ENCODE data around the gene CYTH1.

CYTH1 gene

DNA sequence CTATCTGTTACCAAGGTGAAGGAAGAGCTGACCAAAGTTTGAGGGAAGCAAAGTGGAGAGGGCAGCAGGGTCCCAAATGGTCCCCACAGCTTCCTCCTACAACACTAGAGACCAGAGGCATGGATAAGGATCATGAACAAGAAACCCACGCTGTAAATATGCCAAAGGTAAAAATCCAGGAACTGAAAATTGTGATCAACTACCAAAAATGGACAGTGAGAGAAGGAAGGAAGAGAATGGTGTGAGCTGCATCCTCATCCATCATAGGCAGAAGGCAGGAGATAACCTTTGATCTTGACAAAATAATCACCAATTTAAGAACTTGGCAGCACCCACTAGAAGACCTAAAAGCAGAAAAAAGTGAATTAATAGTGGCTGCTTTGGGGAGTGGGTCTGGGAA lies 66.2 kb downstream of the CYTH1 start:
- no peak for DNase-seq (ENCODE audit: low read depth in 2 of 2)

DNA sequence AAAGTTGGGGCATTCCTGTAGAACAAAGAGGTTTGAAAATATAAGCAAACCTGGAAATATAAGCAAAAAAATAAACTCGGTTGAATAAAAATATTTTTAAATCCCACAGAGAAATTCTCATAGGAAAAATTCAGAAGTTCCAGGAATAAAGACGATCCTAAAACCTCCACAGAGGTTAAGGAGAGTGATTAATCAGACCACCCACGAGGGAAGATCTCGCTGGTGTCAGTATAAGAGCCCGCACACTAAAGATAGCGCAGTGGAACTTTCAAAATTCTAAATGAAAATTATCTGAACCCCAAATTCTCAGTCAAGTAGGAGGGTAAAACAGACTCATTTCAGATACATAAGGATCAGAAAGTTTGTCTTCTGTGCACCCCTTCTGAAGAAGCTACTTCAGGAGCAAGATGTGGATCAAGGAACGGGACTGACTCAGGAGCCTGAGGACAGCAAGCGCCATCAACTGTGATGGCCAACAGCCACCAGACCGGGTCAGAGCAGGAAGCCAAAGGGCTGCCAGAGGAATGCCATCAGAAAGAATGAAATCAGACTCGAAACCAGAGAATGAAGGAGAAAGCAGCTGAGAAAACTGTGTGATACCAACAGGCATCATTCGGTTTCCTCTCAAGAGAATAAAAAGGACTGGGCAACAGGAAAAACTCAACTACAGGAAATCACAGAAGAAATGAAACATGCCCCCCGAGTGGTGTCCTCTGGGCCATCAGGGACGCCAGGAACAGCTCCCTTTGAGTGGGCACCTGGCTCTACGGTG lies 66.9 kb downstream of the CYTH1 start:
- no peak for DNase-seq (ENCODE audit: low read depth in 2 of 2)

DNA sequence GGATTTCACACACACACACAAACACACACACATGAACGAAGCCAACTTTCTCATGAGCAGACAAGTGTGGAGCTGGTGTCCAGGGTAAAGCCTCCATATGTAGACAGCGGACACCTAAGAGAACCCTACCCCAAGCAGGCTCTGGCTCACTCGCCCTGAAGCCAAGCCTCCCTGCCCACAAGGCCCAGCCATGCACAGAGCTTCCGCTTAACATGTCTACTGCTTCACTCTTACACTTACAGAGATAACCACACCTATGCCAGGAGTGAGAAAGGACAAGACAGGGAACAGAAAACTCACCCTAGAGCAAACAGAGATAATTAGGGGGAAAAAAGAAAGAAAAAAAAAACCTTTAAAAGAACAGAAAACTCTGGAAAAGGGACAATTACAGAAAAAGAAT lies 67.5 kb downstream of the CYTH1 start:
- no peak for DNase-seq (ENCODE audit: low read depth in 2 of 2)

DNA sequence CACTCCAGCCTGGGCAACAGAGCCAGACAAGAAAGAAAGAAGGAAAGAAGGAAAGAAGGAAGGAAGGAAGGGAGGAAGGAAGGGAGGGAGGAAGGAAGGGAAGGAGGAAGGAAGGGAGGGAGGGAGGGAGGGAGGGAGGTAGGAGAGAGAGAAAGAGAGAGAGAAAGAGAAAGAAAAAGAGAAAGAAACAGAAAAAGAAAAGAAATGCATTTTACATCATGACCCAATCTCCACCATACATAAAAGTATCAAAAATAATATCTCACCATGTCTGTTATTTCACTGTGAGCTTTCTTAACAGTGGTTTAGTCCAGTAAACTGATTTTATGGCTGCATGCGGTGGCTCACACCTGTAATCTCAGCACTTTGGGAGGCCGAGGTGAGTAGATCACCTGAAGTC lies 70.0 kb downstream of the CYTH1 start:
- DNase-seq (ENCODE audit: low read depth in 2 of 2), result no peak

DNA sequence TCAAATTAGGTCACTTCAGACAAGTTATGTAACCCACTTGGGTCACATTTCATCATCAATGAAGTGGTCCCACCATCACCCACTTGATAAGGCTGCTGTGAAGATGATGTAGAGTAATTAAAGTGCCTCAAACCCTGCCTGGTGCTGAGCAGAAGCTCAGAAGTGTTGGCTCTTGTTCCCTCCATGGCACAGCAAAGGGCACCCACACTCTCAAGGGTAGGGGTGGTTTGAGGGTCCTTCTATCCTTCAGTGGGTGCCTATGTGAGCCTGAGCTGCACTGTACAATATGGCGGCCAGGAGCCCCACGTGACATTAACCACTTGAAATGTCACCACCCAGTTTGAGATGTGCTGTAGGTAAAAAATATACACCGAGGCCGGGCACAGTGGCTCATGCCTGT lies 71.5 kb downstream of the CYTH1 start:
- no peak for DNase-seq (ENCODE audit: low read depth in 2 of 2)

DNA sequence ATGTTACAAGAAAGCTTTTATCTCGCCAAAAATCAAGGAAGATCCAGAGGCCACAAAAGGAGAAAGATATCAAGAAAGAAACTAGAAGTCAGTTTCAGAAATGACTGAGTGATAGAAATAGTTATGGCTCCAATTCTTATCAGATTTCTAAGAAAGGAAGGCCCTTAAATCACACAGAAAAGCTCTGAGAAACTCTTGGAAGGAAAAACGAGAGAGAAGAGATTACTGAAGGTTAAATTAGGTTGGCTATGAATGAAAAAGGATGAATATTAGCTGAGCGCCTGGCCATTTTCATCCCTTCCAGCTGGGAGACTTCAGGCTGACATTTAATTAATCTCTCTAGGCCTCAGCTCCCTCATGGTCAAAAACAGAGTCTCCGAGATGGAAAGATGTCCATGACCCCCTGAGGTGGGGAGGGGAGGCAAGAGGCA lies 72.3 kb downstream of the CYTH1 start:
- DNase-seq (ENCODE audit: low read depth in 2 of 2), result no peak

DNA sequence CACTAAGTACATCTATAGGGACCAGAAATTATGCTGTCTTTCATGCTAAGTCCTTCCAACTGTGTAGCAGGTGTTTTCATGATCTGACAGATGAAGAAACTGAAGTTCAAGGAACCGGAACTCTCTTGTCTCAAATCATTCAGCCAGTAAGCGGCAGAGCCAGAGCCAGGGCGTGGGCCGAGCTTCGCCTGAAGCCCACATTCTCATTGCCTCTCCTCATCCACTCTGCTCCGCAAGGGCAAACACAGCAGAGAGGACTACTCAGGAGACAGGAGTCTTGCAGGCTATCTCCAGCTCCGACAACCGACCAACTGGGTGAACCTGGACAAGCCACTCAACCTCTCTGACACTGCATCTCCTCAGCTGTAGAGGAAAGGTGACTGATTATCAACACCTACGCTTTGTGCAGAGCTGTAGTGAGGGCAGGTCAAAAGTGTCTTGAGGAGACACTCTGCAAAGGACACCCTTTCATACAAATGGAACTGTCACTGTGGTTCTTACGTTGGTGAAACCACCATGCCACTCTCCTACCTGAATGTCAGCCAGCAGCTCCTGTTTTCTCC lies 72.9 kb downstream of the CYTH1 start:
- no peak for DNase-seq (ENCODE audit: low read depth in 2 of 2)

DNA sequence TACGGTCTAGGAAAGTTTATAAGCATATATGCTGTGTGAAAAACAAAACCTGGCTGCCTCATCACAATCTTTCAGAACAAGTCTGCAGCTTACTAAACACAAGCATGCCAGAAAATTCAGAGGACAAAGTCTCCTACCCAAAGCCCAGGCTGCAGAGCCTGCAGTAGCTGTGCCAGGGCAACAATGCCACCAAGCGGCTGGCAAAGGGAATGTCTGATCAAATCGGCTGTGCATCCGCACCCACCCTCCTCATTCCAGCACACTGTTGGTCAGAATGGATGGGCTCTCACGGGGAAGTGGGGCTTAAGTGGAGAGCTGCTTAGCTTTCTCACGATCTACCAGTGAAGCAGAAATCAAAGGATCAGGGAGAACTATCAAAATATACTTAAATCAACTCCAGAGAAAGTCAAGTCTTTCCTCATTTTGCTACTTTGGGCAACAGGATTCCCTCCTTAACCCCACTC lies 73.5 kb downstream of the CYTH1 start:
- DNase-seq (ENCODE audit: low read depth in 2 of 2), result peak in 1 of 2 donors; percentile 32

DNA sequence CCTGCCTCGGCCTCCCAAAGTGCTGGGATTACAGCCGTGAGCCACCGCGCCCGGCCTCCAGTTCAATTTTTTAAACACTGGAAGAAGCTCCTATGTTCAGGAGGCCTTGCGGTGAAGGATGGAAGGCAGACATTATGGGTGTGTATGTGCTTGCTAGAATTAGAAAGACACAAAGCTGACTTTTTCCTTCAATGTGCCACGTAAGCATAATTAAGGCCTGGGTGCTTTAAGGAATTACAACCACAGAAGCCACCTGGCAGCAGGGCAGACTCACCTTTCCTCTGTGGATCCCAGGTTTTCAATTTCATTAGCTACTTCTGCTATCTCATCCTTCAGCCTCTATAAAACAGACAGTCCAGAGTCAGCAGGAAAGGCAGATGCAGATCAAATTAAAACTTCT lies 74.2 kb downstream of the CYTH1 start:
- no peak for DNase-seq (ENCODE audit: low read depth in 2 of 2)

DNA sequence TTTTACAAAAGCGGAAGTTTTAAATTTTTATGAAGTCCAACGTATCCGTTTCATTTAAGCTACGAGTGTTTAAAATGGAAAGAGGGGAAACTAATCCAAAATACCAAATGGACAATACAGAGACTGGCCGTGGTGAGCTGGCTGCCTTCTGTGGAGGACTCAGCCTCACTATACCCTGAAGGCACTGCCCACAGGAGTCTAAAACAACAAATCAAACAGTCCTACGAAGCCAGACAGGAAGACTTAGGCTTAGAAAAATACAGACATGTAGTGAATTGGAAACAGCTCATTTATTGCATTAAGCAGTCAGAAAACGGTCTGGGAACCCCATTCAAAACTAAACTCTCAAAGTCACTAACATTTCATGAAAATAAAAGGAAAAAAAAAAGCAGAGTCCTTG lies 75.1 kb downstream of the CYTH1 start:
- no peak for DNase-seq (ENCODE audit: low read depth in 2 of 2)

DNA sequence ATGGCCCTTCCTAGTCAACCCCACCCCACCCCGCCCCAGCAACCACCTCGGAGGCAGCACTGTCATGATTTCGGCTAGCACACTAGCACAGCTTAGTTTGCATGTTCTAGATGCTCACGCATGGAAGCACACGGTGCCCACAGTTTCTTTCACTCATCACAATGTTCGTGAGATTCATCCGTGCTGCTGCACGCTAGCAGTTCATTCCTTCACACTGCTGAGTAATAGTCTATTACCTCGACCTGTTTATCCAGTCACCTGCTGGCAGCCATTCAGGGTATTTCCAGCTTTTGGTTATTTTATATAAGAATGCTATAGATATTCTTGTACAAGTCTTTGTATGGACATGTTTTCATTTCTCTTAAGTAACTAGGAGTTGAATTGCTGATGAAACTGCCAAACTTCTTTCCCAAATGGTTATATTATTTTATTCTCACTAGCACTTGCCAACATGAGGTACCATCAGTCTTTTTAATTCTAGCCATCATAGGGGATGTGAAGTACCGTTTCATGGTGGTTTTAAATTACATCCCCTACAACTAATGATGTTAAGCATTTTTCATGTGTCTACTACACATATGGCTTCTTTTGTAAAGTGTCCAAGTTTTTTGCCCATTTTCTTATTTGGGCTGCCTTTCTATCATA lies 75.7 kb downstream of the CYTH1 start:
- no peak for DNase-seq (ENCODE audit: low read depth in 2 of 2)

DNA sequence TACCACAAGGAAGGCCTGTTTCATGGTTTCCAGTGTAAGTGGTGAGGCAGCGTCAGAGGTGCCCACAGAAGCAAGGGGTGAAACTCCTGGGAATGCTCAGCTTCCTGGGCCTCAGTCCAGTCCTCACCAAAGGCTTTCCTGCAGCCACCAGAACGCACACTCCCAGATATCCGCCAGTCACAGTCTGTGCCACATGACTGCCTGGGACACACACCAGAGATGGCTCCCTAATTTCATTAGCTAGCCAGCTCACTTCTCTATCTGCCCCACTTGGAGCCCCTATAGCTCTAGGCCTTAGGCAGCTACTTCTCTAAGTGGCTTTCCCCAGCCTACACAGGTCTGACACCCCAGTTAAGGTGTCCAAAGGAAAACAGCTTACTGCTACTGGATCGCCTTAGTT lies 77.0 kb downstream of the CYTH1 start:
- no peak for DNase-seq (ENCODE audit: low read depth in 2 of 2)

DNA sequence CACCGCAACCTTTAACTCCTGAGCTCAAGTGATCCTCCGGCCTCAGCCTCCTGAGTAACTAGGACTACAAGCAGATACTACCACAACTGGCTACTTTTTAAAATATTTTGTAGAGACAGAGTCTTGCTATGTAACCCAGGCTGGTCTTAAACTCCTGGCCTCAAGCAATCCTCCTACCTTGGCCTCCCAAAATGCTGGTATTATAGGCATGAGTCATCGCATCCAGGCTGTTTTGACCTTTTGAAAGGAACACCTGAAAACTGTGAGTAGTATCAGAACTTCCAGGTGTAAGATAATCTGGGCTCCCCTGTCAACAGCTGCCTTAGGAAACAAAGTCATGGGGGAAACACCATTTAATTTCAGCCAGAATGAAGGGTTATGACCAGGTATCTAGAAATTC lies 77.5 kb downstream of the CYTH1 start:
- no peak for DNase-seq (ENCODE audit: low read depth in 2 of 2)

DNA sequence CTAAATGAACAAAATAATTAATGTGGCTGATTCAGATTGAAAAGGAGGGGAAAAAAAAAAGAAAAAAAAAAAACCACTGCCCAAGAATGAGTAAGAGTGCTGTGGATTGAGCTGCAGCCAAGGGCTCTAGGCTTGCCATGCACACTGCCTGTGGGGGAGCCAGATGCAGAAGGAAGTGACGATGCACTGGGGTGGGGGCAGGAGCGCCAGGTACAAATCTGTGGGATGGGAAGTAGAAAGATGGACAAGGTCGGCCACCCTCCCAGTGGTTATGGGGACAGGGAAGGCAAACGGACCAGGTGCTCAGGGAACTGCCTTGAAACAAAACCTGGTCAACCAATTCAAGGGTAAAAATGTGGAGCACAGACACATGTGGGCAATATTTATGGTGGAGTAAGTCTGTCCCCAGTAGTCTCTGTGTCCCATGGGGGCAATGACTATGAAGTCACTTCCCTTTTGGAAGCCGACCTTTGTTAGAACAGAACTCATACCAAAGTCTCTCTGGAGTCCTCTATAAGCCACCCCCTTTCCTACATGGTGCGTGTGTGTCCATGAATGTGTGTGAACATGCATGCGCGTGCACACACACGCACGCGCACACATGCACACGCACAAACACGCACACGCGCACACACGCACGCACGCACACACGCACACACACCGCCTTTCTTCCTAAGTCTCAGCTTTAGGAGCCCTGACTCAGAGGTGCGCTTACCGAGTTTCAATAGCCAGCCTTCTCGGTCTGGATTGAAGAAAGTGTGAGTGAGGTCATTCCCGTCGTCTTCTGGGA lies 84.3 kb downstream of the CYTH1 start:
- no peak for DNase-seq (ENCODE audit: low read depth in 2 of 2)

DNA sequence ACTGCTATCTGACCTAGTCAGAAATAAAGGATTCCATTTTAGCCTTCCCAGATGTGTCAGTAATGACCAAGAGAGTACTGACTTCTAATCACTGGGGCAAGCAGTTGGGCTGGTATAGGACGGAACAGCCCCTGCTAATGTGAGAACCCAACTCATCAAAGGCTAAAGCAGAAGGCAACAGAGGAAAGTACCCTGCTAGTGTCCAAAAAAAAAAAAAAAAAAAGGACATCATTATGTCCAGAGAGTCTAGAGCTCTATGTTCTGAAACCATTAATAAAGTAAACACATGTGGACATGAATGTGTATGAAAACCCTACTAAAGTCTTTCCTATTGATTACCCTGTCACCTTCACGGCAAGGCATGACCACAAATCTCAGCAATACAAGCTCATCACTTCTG lies 85.0 kb downstream of the CYTH1 start:
- DNase-seq (ENCODE audit: low read depth in 2 of 2), result no peak

DNA sequence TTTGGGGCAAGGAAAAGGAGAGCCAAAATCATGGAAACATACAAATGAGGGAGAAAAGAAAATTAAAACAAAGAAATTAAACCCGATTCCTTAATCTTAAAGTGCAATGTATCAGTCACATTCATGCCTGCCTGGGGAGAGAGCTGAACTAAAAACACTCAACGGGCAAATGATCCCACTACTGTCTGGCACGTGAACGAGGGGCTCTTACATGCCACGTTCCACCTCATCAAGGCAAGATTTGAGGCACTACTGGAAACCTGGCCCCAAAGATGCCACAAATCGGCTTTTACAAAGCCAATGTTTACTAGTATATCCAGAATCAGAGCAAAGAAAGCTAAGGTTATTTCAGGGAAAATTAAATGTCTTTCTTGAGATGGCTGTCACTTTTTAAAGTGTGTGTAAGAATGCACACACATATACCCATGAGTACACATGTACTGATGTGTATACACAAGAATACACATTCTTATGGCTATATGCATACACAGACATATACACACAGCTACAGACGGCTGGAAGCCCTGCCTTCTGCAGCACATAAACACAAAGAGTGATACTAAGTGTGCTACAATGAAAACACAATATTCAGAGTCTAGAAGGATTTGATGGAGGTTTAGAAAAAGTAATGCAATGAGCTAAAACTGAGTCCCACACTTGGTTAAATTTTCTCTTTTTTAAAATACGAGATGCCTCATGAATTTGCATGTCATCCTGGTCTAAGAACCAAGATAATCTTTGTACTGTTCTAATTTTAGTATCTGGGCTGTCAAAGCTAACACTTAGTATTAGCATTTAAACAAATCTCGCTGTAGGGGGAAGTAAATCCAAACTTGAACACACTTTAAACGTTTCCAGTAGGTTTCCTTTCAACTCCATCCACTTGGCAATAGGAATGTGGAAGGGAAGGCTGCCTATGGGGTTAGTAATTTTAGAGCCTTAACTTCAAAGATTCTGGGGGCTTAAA lies 85.8 kb downstream of the CYTH1 start:
- DNase-seq (ENCODE audit: low read depth in 2 of 2), result no peak

DNA sequence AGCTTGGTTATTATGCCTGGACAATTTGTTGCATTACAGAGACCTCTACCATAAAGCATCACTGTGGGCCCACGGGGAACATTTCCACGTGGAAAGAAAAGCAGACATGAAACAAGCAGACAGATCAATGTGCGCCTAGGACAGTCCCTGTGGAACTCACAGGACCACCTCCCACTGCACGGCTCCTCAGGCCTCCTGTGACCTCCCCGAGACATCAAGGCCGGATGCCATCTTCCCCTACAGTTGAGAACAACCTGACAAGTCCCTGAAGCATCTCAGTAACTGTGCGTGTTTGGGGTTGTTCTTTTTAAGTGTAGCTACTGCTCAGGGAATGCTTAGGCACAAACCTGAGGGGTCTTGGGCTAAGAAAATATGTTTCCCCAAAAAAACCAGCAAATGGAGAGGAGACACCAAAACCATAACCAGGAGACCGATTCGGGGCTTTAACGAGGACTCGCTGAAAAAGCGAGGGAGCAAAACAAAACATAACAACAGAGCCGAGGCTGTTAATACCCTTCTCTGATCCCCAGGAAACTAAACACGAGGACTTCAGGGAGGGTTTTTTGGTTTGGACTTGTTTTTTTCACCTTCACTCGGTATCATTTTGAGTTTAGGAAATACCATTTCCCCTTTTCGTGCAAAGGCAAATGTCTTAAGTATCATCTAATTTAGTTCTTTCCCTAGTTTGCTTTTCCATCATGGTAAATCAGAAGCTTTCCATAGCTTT lies 87.1 kb downstream of the CYTH1 start:
- DNase-seq (ENCODE audit: low read depth in 2 of 2), result no peak

DNA sequence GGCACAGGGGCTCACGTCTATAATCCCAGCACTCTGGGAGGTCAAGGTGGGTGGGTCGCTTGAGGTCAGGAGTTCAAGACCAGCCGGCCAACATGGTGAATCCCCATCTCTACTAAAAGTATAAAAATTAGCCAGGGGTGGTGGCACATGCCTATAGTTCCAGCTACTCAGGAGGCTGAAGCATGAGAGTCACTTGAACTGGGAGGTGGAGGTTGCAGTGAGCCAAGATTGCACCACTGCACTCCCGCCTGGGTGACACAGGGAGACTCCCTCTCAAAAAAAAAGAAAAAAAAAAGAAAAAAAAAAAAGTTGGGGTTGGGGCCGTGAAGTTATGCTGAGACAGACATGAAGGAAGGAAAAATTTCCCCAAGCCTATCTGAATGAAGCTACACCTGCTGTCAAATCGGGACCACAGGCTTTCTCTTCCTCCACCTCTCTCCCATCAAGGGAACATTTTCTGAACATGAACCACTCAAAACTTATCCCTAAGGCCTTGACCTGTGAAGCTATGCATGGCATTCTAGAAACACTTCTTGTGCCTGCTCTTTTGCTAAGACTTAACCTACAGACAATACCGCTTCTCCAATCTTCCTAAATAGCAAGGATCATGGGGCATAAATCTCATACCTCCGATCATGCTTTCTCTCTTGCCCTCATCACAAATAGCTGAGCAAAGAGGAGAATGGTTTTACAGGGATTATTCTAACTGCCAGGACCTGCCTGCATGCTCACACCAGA lies 88.6 kb downstream of the CYTH1 start:
- DNase-seq (ENCODE audit: low read depth in 2 of 2), result no peak

DNA sequence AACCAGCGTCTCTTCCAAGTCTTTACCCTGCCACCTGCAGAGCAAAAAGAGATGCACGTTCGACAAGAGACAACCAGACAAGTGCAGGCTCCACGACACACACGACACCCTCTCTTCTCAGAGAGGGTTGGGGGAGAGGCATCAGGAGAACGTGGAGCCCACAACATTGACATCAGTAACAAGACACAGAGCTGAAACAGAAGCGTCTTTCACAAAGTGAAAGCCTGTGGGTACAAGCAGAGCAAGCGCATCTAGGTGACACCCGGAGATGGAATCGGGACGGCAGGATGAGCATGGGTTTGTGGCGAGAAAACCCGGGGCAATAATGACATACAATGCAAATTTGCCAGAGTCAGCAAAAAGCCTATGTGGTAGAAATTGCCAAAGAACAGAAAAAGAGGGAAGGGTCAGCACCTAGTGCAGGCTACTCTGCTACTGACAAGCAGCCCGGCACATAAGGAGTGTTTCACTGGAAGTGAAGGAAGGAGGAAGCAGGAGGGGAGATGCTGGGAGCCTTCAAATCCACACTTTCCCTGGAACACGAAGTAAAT lies 89.5 kb downstream of the CYTH1 start:
- DNase-seq (ENCODE audit: low read depth in 2 of 2), result no peak

DNA sequence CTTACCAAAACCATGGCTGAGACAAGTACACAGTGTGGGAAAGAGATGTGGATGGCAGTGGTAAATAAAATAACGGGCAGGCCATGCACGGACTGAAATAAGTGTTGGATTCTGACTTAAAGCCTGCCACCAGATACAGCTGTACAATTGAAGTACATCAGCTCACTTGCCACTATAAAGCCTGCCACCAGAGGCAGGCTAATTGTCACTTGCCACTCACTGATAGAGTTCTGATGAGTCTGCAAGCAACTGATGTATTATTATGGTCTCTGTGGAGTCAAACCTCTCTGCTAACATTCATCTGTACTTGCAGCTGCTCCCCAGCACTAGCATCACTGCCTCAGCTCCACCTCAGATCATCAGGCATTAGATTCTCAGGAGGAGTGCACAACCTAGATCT lies 93.0 kb downstream of the CYTH1 start:
- no peak for DNase-seq (ENCODE audit: low read depth in 2 of 2)
